H1 (cell line): ENCODE results near the gene ACTR1B.

Experiments
- HDAC6 ChIP-seq: IDR thresholded peaks from one replicate; pipeline ENCODE4 v1.7.1; 2012; ENCODE audit warnings: low read depth, mild to moderate bottlenecking, inconsistent platforms, low read length, moderate library complexity
- JUND ChIP-seq: IDR thresholded peaks from 2 replicates; pipeline ENCODE4 v1.6.1; 2011; ENCODE audit warnings: mild to moderate bottlenecking, improper control_type of control experiment, low read length
- MAFK ChIP-seq: IDR thresholded peaks from 2 replicates; pipeline ENCODE4 v1.6.1; 2012; ENCODE audit warnings: low read depth, mild to moderate bottlenecking, improper control_type of control experiment, low read length
- TAF7 ChIP-seq: optimal IDR thresholded peaks from 2 replicates; pipeline ENCODE3; 2011; ENCODE audit warnings: low read depth, mild to moderate bottlenecking, inconsistent platforms, low read length, moderate library complexity, borderline replicate concordance
- YY1 ChIP-seq: IDR thresholded peaks from 2 replicates; pipeline ENCODE4 v1.6.1; 2011; ENCODE audit warnings: low read depth, mild to moderate bottlenecking, low read length
- TF ChIP-seq, protein P1 (sequence below), 3 experiments: IDR thresholded peaks; 1 replicate in 2 of 3; 2 replicates in 1 of 3; pipeline versions ENCODE4 v1.5.1 to v1.6.1; 2011; ENCODE audit warnings: low read length in 3 of 3, mild to moderate bottlenecking in 3 of 3, inconsistent platforms in 2 of 3, low read depth in 1 of 3, moderate library complexity in 1 of 3; ENCODE audit not compliant: insufficient read depth in 1 of 3; ENCODE audit errors: control extremely low read depth in 1 of 3
- TF ChIP-seq, protein P2 (sequence below): IDR thresholded peaks from 2 replicates; pipeline ENCODE4 v1.6.1; 2011; ENCODE audit warnings: low read length, improper control_type of control experiment

DNA sequence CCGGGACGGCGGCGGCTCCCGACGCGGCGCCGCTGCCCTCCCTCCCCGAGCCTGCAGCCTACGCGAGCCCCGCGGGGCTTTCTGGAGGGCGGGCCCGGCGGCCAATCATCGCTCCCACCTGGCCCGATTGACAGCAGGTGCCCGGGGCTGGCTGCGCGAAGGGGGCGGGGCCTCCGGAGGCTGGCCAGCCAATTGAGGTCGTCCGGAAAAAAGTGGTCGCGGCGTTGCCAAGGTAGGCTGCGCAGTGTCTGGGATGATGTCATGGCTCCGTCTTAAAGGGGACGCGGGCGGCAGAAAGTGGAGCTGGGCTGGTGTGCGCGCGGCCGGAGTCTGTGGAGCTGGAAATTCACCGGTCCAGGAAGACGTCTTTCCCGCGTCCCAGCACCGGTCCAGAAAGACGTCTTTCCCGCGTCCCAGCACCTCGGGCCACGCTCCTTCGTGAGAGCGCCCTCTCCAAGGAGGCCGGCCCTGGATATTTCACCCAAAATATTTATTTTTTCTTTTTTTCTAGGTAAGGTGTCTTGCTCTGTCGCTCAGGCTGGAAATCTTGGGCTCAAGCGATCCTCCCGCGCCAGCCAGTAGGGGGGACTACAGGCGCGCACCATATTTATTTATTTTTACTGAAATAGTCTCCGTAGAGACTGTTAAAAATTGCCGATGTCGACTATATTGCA lies at the start of gene ACTR1B:
- TF ChIP-seq TAF7 (no peak), JUND (peak; percentile 89), MAFK (no peak), YY1 (no peak), HDAC6 (no peak)
- TF ChIP-seq, protein P1, sequence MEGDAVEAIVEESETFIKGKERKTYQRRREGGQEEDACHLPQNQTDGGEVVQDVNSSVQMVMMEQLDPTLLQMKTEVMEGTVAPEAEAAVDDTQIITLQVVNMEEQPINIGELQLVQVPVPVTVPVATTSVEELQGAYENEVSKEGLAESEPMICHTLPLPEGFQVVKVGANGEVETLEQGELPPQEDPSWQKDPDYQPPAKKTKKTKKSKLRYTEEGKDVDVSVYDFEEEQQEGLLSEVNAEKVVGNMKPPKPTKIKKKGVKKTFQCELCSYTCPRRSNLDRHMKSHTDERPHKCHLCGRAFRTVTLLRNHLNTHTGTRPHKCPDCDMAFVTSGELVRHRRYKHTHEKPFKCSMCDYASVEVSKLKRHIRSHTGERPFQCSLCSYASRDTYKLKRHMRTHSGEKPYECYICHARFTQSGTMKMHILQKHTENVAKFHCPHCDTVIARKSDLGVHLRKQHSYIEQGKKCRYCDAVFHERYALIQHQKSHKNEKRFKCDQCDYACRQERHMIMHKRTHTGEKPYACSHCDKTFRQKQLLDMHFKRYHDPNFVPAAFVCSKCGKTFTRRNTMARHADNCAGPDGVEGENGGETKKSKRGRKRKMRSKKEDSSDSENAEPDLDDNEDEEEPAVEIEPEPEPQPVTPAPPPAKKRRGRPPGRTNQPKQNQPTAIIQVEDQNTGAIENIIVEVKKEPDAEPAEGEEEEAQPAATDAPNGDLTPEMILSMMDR (IDR thresholded peaks at IDR 0.05; ENCODE audit: control extremely low read depth in 1 of 3, insufficient read depth in 1 of 3, low read depth in 1 of 3, low read length in 3 of 3), result peak in 1 of 3 experiments; percentile 35; a peak in 1 of 4 replicates
- TF ChIP-seq, protein P2, sequence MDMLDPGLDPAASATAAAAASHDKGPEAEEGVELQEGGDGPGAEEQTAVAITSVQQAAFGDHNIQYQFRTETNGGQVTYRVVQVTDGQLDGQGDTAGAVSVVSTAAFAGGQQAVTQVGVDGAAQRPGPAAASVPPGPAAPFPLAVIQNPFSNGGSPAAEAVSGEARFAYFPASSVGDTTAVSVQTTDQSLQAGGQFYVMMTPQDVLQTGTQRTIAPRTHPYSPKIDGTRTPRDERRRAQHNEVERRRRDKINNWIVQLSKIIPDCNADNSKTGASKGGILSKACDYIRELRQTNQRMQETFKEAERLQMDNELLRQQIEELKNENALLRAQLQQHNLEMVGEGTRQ, result no peak
